Measurements from ENCODE around the gene RHD.
"Not testable (repeated sequence)": the region's sequence is repeated elsewhere in the genome, so short reads cannot be mapped to it uniquely, and the experiment has no call there.

GRCh38 chr1:25285862-25286261 is 13.6 kb downstream of the RHD start:
- TF ChIP-seq, protein P1, sequence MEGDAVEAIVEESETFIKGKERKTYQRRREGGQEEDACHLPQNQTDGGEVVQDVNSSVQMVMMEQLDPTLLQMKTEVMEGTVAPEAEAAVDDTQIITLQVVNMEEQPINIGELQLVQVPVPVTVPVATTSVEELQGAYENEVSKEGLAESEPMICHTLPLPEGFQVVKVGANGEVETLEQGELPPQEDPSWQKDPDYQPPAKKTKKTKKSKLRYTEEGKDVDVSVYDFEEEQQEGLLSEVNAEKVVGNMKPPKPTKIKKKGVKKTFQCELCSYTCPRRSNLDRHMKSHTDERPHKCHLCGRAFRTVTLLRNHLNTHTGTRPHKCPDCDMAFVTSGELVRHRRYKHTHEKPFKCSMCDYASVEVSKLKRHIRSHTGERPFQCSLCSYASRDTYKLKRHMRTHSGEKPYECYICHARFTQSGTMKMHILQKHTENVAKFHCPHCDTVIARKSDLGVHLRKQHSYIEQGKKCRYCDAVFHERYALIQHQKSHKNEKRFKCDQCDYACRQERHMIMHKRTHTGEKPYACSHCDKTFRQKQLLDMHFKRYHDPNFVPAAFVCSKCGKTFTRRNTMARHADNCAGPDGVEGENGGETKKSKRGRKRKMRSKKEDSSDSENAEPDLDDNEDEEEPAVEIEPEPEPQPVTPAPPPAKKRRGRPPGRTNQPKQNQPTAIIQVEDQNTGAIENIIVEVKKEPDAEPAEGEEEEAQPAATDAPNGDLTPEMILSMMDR (IDR thresholded peaks at IDR 0.05; ENCODE audit: poor library complexity), result not testable (repeated sequence)
- not testable (repeated sequence) for TF ChIP-seq EZH2phosphoT487 (IDR thresholded peaks at IDR 0.05; ENCODE audit: low read depth, severe bottlenecking, unreplicated experiment)
